Measurements from ENCODE around the gene RETN.

Gene RETN

DNA sequence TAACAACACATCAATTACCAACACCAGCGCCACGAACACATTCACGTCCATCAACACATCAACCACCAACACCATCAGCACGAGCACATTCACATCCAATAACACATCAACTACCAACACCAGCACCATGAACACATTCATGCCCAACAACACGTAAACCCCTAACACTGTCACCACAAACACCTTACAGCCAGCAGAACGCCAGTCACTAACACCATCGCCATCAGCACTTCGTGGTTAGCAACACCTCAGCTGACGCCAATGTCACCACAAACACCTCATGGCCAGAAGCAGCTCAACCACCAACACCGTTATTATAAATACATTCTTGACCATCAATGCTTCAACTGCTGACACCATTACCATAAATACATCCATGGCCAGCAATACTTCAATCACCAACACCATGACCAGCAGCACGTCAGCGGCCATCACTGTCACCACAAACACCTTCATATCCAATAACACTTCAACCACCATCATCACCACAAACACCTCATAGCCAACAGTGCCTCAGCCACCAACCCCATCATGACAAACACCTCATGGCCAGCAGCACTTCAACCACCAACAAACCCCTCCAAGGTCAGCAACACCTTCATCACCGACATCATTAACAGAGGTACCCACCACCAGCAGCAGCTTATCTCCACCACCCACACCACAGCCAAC lies 23.7 kb downstream of the RETN start:
- Histone ChIP-seq H3K27ac (no peak overlapping the region), H3K4me3 (ENCODE audit: low read depth, low read length) (no peak overlapping the region), H3K36me3 (no peaks in the 10 kb centered on the region), H3K27me3 (ENCODE audit: insufficient read depth, low read depth, severe bottlenecking) (no peaks in the 10 kb centered on the region), H3K9me3 (ENCODE audit: severe bottlenecking) (peaks cover 4% of the 10 kb centered on the region)
- TF ChIP-seq, protein P1, sequence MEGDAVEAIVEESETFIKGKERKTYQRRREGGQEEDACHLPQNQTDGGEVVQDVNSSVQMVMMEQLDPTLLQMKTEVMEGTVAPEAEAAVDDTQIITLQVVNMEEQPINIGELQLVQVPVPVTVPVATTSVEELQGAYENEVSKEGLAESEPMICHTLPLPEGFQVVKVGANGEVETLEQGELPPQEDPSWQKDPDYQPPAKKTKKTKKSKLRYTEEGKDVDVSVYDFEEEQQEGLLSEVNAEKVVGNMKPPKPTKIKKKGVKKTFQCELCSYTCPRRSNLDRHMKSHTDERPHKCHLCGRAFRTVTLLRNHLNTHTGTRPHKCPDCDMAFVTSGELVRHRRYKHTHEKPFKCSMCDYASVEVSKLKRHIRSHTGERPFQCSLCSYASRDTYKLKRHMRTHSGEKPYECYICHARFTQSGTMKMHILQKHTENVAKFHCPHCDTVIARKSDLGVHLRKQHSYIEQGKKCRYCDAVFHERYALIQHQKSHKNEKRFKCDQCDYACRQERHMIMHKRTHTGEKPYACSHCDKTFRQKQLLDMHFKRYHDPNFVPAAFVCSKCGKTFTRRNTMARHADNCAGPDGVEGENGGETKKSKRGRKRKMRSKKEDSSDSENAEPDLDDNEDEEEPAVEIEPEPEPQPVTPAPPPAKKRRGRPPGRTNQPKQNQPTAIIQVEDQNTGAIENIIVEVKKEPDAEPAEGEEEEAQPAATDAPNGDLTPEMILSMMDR (IDR thresholded peaks at IDR 0.05; ENCODE audit: low read depth, low read length), result no peak
- DNase-seq, result no peak

DNA sequence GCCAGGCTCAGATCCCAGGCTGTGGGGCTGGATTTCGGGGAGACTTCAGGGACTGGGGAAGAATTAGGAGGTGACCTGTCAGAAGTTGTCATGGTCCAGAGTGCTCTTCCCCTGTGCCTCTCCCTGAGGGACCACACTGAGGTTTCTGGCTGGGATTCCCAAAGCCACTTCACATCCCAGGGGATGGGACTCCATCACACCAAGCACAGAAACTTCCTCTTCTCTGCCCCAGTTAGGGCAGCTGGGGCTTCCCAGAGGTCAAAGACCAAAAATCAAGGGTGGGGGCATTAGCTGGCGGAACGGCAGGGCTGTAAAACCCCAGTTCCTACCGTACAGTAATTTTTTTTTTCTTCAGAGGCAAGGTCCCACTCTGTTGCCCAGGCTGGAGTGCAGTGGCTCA lies 25.6 kb downstream of the RETN start:
- H3K27me3 ChIP-seq (ENCODE audit: insufficient read depth, low read depth, severe bottlenecking), result no peaks in the 10 kb centered on the region
- no peak for DNase-seq
- H3K27ac ChIP-seq, result no peak overlapping the region
- H3K9me3 ChIP-seq (ENCODE audit: severe bottlenecking), result peaks cover 4% of the 10 kb centered on the region
- H3K4me3 ChIP-seq (ENCODE audit: low read depth, low read length), result no peak overlapping the region
- TF ChIP-seq, protein P1 (IDR thresholded peaks at IDR 0.05; ENCODE audit: low read depth, low read length), result no peak
- H3K36me3 ChIP-seq, result no peaks in the 10 kb centered on the region

DNA sequence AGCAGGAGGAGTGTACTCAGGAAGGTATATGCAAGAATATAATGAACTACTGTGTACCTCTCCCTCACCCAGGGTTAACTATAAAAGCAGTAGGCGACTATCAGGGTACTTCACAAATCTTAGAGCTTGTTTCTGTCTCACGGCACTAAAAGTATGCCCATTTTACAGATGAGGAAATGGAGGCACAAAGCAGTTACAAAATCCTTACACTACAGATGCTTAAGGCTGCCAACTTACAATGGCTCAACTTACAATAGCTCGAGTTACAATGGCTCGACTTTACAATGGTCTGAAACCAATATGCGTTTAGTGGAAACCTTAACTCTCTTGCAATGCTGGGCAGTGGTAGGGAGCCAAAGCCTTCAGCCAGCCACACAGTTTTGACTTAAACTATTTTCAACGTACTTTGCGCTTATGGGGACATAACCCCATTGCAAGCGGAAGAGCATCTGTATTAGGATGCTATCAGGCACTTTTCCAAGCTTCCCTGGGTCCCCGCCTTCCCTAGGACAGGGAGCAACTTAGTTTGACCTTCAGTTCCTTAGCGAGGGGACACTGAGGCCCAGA lies 29.0 kb downstream of the RETN start:
- H3K9me3 ChIP-seq (ENCODE audit: severe bottlenecking), result no peaks in the 10 kb centered on the region
- TF ChIP-seq, protein P1 (IDR thresholded peaks at IDR 0.05; ENCODE audit: low read depth, low read length), result no peak
- H3K27ac ChIP-seq, result no peak overlapping the region
- H3K36me3 ChIP-seq, result no peaks in the 10 kb centered on the region
- DNase-seq, result no peak
- no peaks in the 10 kb centered on the region for H3K27me3 ChIP-seq (ENCODE audit: insufficient read depth, low read depth, severe bottlenecking)
- no peak overlapping the region for H3K4me3 ChIP-seq (ENCODE audit: low read depth, low read length)

DNA sequence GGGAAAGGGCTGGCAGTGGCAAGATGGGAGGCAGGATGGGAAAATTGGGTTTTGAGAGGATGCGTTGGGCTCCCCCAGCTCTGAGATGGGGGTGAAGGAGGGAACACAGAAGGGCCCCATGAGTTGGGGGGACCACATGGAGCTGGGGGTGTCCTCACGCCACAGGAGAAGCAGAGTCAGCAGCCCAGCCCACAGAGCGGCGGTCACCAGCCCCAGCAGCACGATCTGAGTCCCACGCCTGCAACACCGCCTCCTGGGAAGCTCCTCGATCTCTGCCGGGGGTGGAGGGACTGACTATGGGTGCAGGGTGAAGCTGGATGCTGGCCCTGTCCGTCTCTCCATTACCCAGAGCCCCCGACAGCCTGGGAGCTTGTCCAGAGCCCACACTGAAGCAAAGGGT lies 29.7 kb downstream of the RETN start:
- H3K4me3 ChIP-seq (ENCODE audit: low read depth, low read length), result no peak overlapping the region
- TF ChIP-seq, protein P1 (IDR thresholded peaks at IDR 0.05; ENCODE audit: low read depth, low read length), result no peak
- no peak overlapping the region for H3K27ac ChIP-seq
- H3K27me3 ChIP-seq (ENCODE audit: insufficient read depth, low read depth, severe bottlenecking), result no peaks in the 10 kb centered on the region
- H3K36me3 ChIP-seq, result no peaks in the 10 kb centered on the region
- H3K9me3 ChIP-seq (ENCODE audit: severe bottlenecking), result no peaks in the 10 kb centered on the region
- DNase-seq, result no peak

DNA sequence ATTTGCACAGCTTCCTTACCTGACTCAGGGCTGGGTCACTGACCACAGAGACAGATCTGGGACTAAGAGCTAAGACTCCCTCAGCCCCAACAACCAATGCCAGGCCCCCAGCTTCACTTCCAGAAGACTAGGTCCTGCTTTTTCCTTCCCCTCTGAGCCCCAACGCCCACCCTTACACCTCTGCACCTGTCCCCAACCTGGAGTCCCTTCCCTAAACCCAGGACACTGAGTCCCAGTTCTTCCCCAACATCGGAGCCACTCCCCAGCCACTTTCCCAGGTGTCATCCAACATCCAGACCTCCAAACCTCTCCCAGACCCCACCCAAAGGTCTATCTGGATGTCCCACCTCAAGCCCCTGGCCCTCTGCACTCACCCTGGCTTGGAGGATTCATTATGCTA lies 30.2 kb downstream of the RETN start:
- TF ChIP-seq, protein P1 (IDR thresholded peaks at IDR 0.05; ENCODE audit: low read depth, low read length), result no peak

More for the DNA sequence above, 30.2 kb downstream of the RETN start:
- no peaks in the 10 kb centered on the region for H3K9me3 ChIP-seq (ENCODE audit: severe bottlenecking)
- no peak overlapping the region for H3K4me3 ChIP-seq (ENCODE audit: low read depth, low read length)
- H3K27ac ChIP-seq, result no peak overlapping the region
- H3K36me3 ChIP-seq, result no peaks in the 10 kb centered on the region
- H3K27me3 ChIP-seq (ENCODE audit: insufficient read depth, low read depth, severe bottlenecking), result no peaks in the 10 kb centered on the region
- DNase-seq, result no peak

Measured in WERI-Rb-1 (cell line).